Motor neuron (in vitro differentiated cells): ENCODE data around the gene GGACT. TPM values are rescaled to one million over a fixed set of nuclear protein-coding genes. Genes with fewer than 3 reads are reported as not detected.
"Not testable (repeated sequence)": the region's sequence is repeated elsewhere in the genome, so short reads cannot be mapped to it uniquely, and the experiment has no call there.

Experiments used
- ATAC-seq, 8 experiments: fragments of 200-7000 bp; cut with Tn5 transposase; replicated peaks in 6 of 8; 2 replicates each; pipeline ENCODE4 v1.8.0; 2021; ENCODE audit warnings: mild to moderate bottlenecking in 8 of 8, moderate library complexity in 8 of 8
- H3K27ac ChIP-seq, 2 donors: fragments of 250-450 bp; sonication (Bioruptor Pico); 2 replicates each; pipeline ENCODE4 v1.9.0; 2021; ENCODE audit warnings: antibody characterized with exemption in 2 of 2, mild to moderate bottlenecking in 2 of 2, moderate library complexity in 1 of 2
- H3K4me1 ChIP-seq, 2 donors: fragments of 250-450 bp; sonication (Bioruptor Pico); replicated peaks in 1 of 2; 2 replicates each; pipeline ENCODE4 v1.6.1; 2021; ENCODE audit warnings: antibody characterized with exemption in 2 of 2, mild to moderate bottlenecking in 2 of 2, moderate library complexity in 1 of 2
- H3K4me3 ChIP-seq, 5 donors: fragments of 250-450 bp; sonication (Bioruptor Pico); 2 replicates each; pipeline ENCODE4 v1.9.0; 2021; ENCODE audit warnings: antibody characterized with exemption in 5 of 5, mild to moderate bottlenecking in 5 of 5, moderate library complexity in 4 of 5
- WGBS, 10 experiments: fragments of 450-650 bp; shearing (Covaris generic); methylation state at CpG; one replicate each; pipeline ENCODE4 v1.0.0; 2022; 5-methylcytosine and 5-hydroxymethylcytosine counted together
- in situ Hi-C, 9 experiments: fragments of 400-800 bp; cut with MboI; loops; one replicate each; pipeline ENCODE4 v1.15.0; 2021; ENCODE audit warnings: low sequenced_read_pairs in 9 of 9, low pct_unique_long_range_greater_than_20kb in 2 of 9; ENCODE audit not compliant: unreplicated experiment in 9 of 9
- total RNA-seq, 8 experiments: library from RNA; unstranded; fragments of 300-600 nt; gene quantifications; 2 replicates each; pipeline versions ENCODE4 v1.2.3 to v1.2.4, GENCODE V29; 2022

GGACT gene
- total RNA-seq, 8 experiments from 2014 or later, result 1.6 to 8.0 (median 3.0) TPM

GRCh38 chr13:100594731-100595130 is 6.1 kb upstream of the GGACT start:
- no peak for ATAC-seq
- in situ Hi-C loops, result no loop called here
- no peak overlapping the region for H3K27ac ChIP-seq
- no peaks in the 10 kb centered on the region for H3K4me1 ChIP-seq
- WGBS, 10 experiments, result 40 to 94% (median 67%) methylated on average over 1 to 4 of the region's 4 CpGs; no CpG with 5 or more reads in 3 of the 10 experiments
- no peak overlapping the region for H3K4me3 ChIP-seq

GRCh38 chr13:100594255-100594654 is 5.7 kb upstream of the GGACT start:
- Histone ChIP-seq H3K4me1 (no peaks in the 10 kb centered on the region), H3K27ac (no peak overlapping the region), H3K4me3 (no peak overlapping the region)
- WGBS, 10 experiments, result 69 to 100% (median 88%) methylated on average over 2 to 9 of the region's 9 CpGs; no CpG with 5 or more reads in 3 of the 10 experiments
- no peak for ATAC-seq
- in situ Hi-C loops, result no loop called here

- Histone ChIP-seq H3K4me1 (peaks cover 0 to 2% of the 10 kb centered on the region in 2 donors), H3K4me3 (no peak overlapping the region), H3K27ac (no peak overlapping the region)
- in situ Hi-C loops, result no loop called here
- 0 to 100% (median 93%) methylated on average over 1 to 5 of the region's 6 CpGs; no CpG with 5 or more reads in 1 of the 10 experiments for WGBS, 10 experiments
- ATAC-seq, result peak in 3 of 8 experiments; percentile 3 to 24 (median 5)
These were observed 663 bp upstream of the GGACT start for GRCh38 chr13:100589178-100589725.

GRCh38 chr13:100584896-100585295 is 3.7 kb downstream of the GGACT start:
- Histone ChIP-seq H3K4me3 (no peak overlapping the region), H3K27ac (no peak overlapping the region), H3K4me1 (peaks cover 0 to 2% of the 10 kb centered on the region in 2 donors)
- ATAC-seq, result no peak
- in situ Hi-C loops, result no loop called here
- WGBS, 10 experiments, result 20 to 100% (median 93%) methylated on average over 1 to 3 of the region's 5 CpGs; no CpG with 5 or more reads in 2 of the 10 experiments

- no peak overlapping the region for H3K4me3 ChIP-seq
- H3K27ac ChIP-seq, result no peak overlapping the region
- in situ Hi-C loops, result no loop called here
- no peak for ATAC-seq
- H3K4me1 ChIP-seq, result no peaks in the 10 kb centered on the region
- 43 to 100% (median 86%) methylated on average over 1 to 2 of the region's 2 CpGs; no CpG with 5 or more reads in 2 of the 10 experiments for WGBS, 10 experiments
These were observed 7.1 kb downstream of the GGACT start for GRCh38 chr13:100581504-100581903.

GRCh38 chr13:100581030-100581429 is 7.6 kb downstream of the GGACT start:
- Histone ChIP-seq H3K4me3 (no peak overlapping the region), H3K4me1 (no peaks in the 10 kb centered on the region), H3K27ac (no peak overlapping the region)
- in situ Hi-C loops, result no loop called here
- ATAC-seq, result no peak
- WGBS, 10 experiments, result 60 to 89% (median 83%) methylated on average over 1 to 4 of the region's 4 CpGs; no CpG with 5 or more reads in 3 of the 10 experiments

GRCh38 chr13:100580045-100580444 is 8.5 kb downstream of the GGACT start:
- 26 to 100% (median 86%) methylated on average over 1 to 8 of the region's 12 CpGs for WGBS, 10 experiments
- in situ Hi-C loops, result no loop called here
- ATAC-seq, result no peak
- H3K4me1 ChIP-seq, result no peaks in the 10 kb centered on the region
- H3K4me3 ChIP-seq, result no peak overlapping the region
- H3K27ac ChIP-seq, result no peak overlapping the region

- H3K27ac ChIP-seq, H3K4me1 ChIP-seq, H3K4me3 ChIP-seq, in situ Hi-C loops, ATAC-seq: not testable (repeated sequence)
- 53 to 100% (median 89%) methylated on average over 2 to 4 of the region's 4 CpGs; no CpG with 5 or more reads in 3 of the 10 experiments for WGBS, 10 experiments
These were observed 11.3 kb downstream of the GGACT start for GRCh38 chr13:100577239-100577638.

- 0 to 100% (median 23%) methylated on average over 1 to 2 of the region's 2 CpGs; no CpG with 5 or more reads in 3 of the 10 experiments for WGBS, 10 experiments
- in situ Hi-C loops, result loop anchor here in 1 of 9 experiments (25.0 kb wide), 1 partner anchor 539 kb away; no protein-coding TSS in a partner anchor
- ATAC-seq, result peak in 4 of 8 experiments; percentile 29 to 99 (median 98)
These were observed 15.5 kb downstream of the GGACT start for GRCh38 chr13:100573121-100573520.

GRCh38 chr13:100566543-100566942 is 22.0 kb downstream of the GGACT start:
- WGBS, 10 experiments, result 40 to 100% (median 87%) methylated on average over 1 to 4 of the region's 6 CpGs; no CpG with 5 or more reads in 3 of the 10 experiments
- no peak overlapping the region for H3K27ac ChIP-seq
- no peaks in the 10 kb centered on the region for H3K4me1 ChIP-seq
- in situ Hi-C loops, result loop anchor here in 1 of 9 experiments (25.0 kb wide), 1 partner anchor 546 kb away; no protein-coding TSS in a partner anchor
- H3K4me3 ChIP-seq, result no peak overlapping the region
- ATAC-seq, result no peak

More at GRCh38 chr13:100573121-100573520, 15.5 kb downstream of the GGACT start:
- Histone ChIP-seq H3K27ac (no peak overlapping the region), H3K4me1 (no peaks in the 10 kb centered on the region), H3K4me3 (no peak overlapping the region)

- 36 to 100% (median 60%) methylated on average over 1 to 8 of the region's 8 CpGs; no CpG with 5 or more reads in 2 of the 10 experiments for WGBS, 10 experiments
- Histone ChIP-seq H3K27ac (no peak overlapping the region), H3K4me3 (no peak overlapping the region), H3K4me1 (no peaks in the 10 kb centered on the region)
- in situ Hi-C loops, result loop anchor here in 1 of 9 experiments (25.0 kb wide), 1 partner anchor 547 kb away; no protein-coding TSS in a partner anchor
- no peak for ATAC-seq
These were observed 23.3 kb downstream of the GGACT start for GRCh38 chr13:100565286-100565685.

- in situ Hi-C loops, result loop anchor here in 1 of 9 experiments (25.0 kb wide), 1 partner anchor 548 kb away; no protein-coding TSS in a partner anchor
- no peak overlapping the region for H3K27ac ChIP-seq
- ATAC-seq, result no peak
- 75 to 97% (median 88%) methylated on average over 2 to 10 of the region's 13 CpGs; no CpG with 5 or more reads in 2 of the 10 experiments for WGBS, 10 experiments
- H3K4me3 ChIP-seq, result no peak overlapping the region
- H3K4me1 ChIP-seq, result no peaks in the 10 kb centered on the region
These were observed 24.0 kb downstream of the GGACT start for GRCh38 chr13:100564444-100565223.

GRCh38 chr13:100563779-100564178 is 24.8 kb downstream of the GGACT start:
- no peak overlapping the region for H3K27ac ChIP-seq
- H3K4me1 ChIP-seq, result no peaks in the 10 kb centered on the region
- 80 to 100% (median 89%) methylated on average over 1 to 6 of the region's 7 CpGs; no CpG with 5 or more reads in 6 of the 10 experiments for WGBS, 10 experiments
- in situ Hi-C loops, result loop anchor here in 1 of 9 experiments (25.0 kb wide), 1 partner anchor 549 kb away; no protein-coding TSS in a partner anchor
- H3K4me3 ChIP-seq, result no peak overlapping the region
- no peak for ATAC-seq
